ENCODE results near the gene FMN1. TPM values are rescaled to one million over a fixed set of nuclear protein-coding genes. Genes with fewer than 3 reads are reported as not detected.

FMN1 gene
- total and polyA plus RNA-seq, 10 donors = 0.43 to 42.1 (median 8.6) TPM

DNA sequence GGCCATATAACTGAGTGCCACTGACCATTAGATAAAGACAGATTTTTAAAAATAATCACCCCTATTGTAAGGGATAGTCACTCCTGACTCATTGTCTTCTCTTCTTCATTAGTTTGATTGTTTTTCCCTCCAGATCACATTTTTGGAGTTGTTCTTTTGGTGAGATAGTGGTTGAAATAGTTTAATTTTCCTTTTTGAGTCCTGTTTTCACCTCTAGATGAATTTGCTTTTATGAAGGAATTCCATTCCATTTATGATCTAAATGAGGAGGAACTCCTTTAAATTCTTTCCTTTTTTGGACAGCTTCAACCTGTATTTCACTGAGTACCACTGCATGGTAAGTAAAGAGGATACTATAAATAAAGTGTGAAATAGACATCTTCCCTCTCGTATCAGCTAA, 364.3 kb downstream of the FMN1 start:
- Histone ChIP-seq H3K4me1 (peaks cover 0 to 7% (median 0%) of the 10 kb centered on the region in 6 donors), H3K9me3 (no peaks in the 10 kb centered on the region), H3K36me3 (no peaks in the 10 kb centered on the region), H3K4me3 (no peak overlapping the region), H3K27me3 (replicated peaks in 1 of 7) (peaks cover 0 to 16% (median 0%) of the 10 kb centered on the region in 7 donors), H3K27ac (no peak overlapping the region)
- WGBS, 5 donors = 78 to 88% (median 84%) methylated on average over 1 of the region's 1 CpG
- no peak for DNase-seq
- TF ChIP-seq POLR2AphosphoS5 (IDR thresholded peaks at IDR 0.05) (no peak), POLR2A (IDR thresholded peaks at IDR 0.05) (no peak)
- TF ChIP-seq, protein P1, sequence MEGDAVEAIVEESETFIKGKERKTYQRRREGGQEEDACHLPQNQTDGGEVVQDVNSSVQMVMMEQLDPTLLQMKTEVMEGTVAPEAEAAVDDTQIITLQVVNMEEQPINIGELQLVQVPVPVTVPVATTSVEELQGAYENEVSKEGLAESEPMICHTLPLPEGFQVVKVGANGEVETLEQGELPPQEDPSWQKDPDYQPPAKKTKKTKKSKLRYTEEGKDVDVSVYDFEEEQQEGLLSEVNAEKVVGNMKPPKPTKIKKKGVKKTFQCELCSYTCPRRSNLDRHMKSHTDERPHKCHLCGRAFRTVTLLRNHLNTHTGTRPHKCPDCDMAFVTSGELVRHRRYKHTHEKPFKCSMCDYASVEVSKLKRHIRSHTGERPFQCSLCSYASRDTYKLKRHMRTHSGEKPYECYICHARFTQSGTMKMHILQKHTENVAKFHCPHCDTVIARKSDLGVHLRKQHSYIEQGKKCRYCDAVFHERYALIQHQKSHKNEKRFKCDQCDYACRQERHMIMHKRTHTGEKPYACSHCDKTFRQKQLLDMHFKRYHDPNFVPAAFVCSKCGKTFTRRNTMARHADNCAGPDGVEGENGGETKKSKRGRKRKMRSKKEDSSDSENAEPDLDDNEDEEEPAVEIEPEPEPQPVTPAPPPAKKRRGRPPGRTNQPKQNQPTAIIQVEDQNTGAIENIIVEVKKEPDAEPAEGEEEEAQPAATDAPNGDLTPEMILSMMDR (IDR thresholded peaks at IDR 0.05 in 8 of 11, conservative IDR thresholded peaks at IDR 0.05 in 3 of 11) = no peak
- intact Hi-C loops (cut with DNase I; ENCODE audit: low total_unique reads) = no loop called here

DNA sequence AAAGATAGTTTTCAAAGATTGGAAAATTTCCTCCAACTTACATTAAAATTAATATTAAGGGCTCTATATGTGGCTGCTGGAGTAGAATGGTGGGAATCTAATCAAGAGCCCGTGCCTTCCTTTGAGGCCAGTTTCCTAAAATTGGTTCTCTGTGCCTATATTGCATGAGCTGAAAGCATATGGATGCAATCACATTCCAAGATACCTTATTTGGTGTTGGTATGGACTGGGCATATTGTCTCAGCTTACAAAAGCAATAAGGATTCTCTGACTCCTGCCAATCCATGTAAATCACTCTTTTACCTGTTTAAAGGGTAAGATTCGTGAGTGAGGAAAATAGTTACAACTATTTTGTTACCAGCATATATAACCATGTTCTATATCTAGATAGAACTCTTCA, 365.1 kb downstream of the FMN1 start:
- H3K27ac ChIP-seq = no peak overlapping the region
- no peak overlapping the region for H3K4me3 ChIP-seq
- no peaks in the 10 kb centered on the region for H3K36me3 ChIP-seq
- intact Hi-C loops (cut with DNase I; ENCODE audit: low total_unique reads) = no loop called here
- TF ChIP-seq, protein P1 (IDR thresholded peaks at IDR 0.05 in 8 of 11, conservative IDR thresholded peaks at IDR 0.05 in 3 of 11) = no peak
- TF ChIP-seq POLR2A (IDR thresholded peaks at IDR 0.05) = no peak
- no peak for TF ChIP-seq POLR2AphosphoS5 (IDR thresholded peaks at IDR 0.05)
- peaks cover 0 to 16% (median 0%) of the 10 kb centered on the region in 7 donors for H3K27me3 ChIP-seq (replicated peaks in 1 of 7)
- no peaks in the 10 kb centered on the region for H3K9me3 ChIP-seq
- peaks cover 0 to 7% (median 0%) of the 10 kb centered on the region in 6 donors for H3K4me1 ChIP-seq
- DNase-seq = no peak
- 80 to 97% (median 85%) methylated on average over 2 of the region's 2 CpGs for WGBS, 5 donors

DNA sequence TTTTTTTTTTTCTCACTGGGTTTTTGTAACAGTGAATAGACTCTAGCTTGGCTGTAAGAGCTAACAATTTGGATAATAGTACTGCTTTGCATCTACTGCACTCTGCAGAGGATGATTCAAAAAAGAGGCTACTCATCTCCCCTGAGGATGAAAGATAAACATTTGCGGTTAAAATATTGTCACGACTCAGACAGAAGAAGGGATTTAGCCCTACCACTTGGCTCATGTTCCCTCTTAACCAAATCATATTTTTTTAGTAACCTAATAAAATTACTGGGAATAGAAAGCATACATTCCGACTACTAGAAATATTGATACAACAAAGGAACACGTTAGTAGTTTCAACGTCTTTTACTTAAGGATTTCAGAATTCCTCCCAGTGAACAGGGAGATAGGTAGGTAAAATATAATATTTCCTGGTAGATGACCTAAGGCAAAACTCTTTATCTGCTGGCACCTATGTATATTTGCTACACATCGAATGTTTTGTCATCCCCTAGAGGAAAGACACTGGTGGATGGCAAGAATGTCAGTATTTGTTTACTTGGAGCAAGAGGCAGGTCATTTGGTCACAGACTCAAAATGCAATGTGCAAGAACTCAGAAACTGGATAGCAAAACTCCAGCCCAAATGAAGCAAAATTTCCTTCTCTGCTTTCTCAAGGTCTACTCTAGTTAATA, 365.9 kb downstream of the FMN1 start:
- intact Hi-C loops (cut with DNase I; ENCODE audit: low total_unique reads) = no loop called here
- TF ChIP-seq, protein P1 (IDR thresholded peaks at IDR 0.05 in 8 of 11, conservative IDR thresholded peaks at IDR 0.05 in 3 of 11) = no peak
- no peak for TF ChIP-seq POLR2A (IDR thresholded peaks at IDR 0.05)
- TF ChIP-seq POLR2AphosphoS5 (IDR thresholded peaks at IDR 0.05) = no peak
- Histone ChIP-seq H3K36me3 (no peaks in the 10 kb centered on the region), H3K9me3 (no peaks in the 10 kb centered on the region), H3K27ac (no peak overlapping the region), H3K27me3 (replicated peaks in 1 of 7) (peaks cover 0 to 16% (median 0%) of the 10 kb centered on the region in 7 donors), H3K4me3 (no peak overlapping the region), H3K4me1 (no peaks in the 10 kb centered on the region)
- no peak for DNase-seq
- 80 to 88% (median 86%) methylated on average over 6 of the region's 6 CpGs for WGBS, 5 donors

DNA sequence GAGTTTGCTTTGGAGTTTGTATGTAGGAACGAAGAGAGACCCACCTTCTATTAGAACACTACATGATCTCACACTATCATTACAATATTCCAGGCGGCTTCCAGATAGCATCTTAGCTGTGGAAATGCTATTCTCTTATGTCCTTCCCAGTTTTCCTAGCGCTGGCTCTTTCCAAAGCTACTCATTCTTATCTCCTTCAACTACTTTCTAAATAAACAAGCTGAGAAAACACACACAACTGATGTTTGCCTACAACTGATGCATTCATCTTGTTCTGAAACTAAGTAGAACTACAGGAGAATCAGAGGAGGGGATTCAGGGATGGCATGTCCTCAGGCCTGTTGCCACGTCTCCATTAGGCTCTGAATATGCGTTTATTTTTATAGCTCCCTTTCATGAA, 367.8 kb downstream of the FMN1 start:
- no peak for DNase-seq
- H3K27ac ChIP-seq = no peak overlapping the region
- intact Hi-C loops (cut with DNase I; ENCODE audit: low total_unique reads) = no loop called here
- 81 to 94% (median 86%) methylated on average over 5 of the region's 5 CpGs for WGBS, 5 donors
- H3K9me3 ChIP-seq = no peaks in the 10 kb centered on the region
- no peak overlapping the region for H3K4me3 ChIP-seq
- no peaks in the 10 kb centered on the region for H3K4me1 ChIP-seq
- no peak for TF ChIP-seq POLR2AphosphoS5 (IDR thresholded peaks at IDR 0.05)
- no peak for TF ChIP-seq POLR2A (IDR thresholded peaks at IDR 0.05)
- TF ChIP-seq, protein P1 (IDR thresholded peaks at IDR 0.05 in 8 of 11, conservative IDR thresholded peaks at IDR 0.05 in 3 of 11) = no peak
- H3K27me3 ChIP-seq (replicated peaks in 1 of 7) = peaks cover 0 to 7% (median 0%) of the 10 kb centered on the region in 7 donors
- H3K36me3 ChIP-seq = no peaks in the 10 kb centered on the region
